Muscle layer of duodenum (tissue), 2 donors: ENCODE data around the gene SLC1A4.
A peak's percentile ranks its signal among the peaks of the same experiment; 100 is the strongest.

ENCODE experiments used
- H3K27ac ChIP-seq: one replicate; pipeline ENCODE4 v1.7.0; 2013; ENCODE audit warnings: mild to moderate bottlenecking, low read length
- H3K27me3 ChIP-seq: one replicate; pipeline ENCODE4 v1.7.0; 2013; ENCODE audit warnings: low read depth, mild to moderate bottlenecking, control low read depth, low read length
- H3K36me3 ChIP-seq, 2 donors: one replicate each; pipeline ENCODE4 v1.7.0; 2013; ENCODE audit warnings: low read length in 2 of 2, control low read depth in 1 of 2, mild to moderate bottlenecking in 1 of 2; ENCODE audit not compliant: insufficient read depth in 2 of 2, control insufficient read depth in 1 of 2
- H3K4me1 ChIP-seq, 2 donors: one replicate each; pipeline ENCODE4 v1.7.0; 2013; ENCODE audit warnings: low read length in 2 of 2, mild to moderate bottlenecking in 2 of 2, control low read depth in 1 of 2, moderate library complexity in 1 of 2; ENCODE audit not compliant: insufficient read depth in 2 of 2, control insufficient read depth in 1 of 2
- H3K4me3 ChIP-seq, 2 donors: one replicate each; pipeline ENCODE4 v1.7.0; 2013; ENCODE audit warnings: low read length in 2 of 2, low read depth in 1 of 2, mild to moderate bottlenecking in 1 of 2
- H3K9me3 ChIP-seq, 2 donors: one replicate each; pipeline ENCODE4 v1.7.0; 2013; ENCODE audit warnings: low read length in 2 of 2, control low read depth in 1 of 2, mild to moderate bottlenecking in 1 of 2; ENCODE audit not compliant: control insufficient read depth in 1 of 2
- donor health status: healthy.

SLC1A4 gene

DNA sequence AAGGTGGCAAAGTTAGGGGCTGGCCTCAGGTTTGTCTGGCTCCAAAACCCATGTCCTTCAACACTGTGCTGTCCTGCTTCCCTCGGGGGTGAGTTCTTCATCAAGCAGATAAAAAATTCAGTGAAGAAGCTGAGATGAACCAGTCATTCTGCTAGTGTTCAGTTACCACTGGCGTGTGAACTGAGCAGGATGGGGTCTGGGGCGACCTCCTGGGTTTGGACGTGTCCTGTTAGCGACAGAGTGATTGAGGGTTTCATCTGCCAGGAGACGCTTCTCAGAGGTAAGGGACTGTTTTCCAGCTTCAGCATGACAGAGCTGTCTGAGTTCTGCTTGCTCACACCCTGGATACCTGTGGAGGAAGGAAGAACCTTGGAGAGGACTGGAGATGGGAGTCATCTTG is 81.7 kb downstream of the SLC1A4 start:
- Histone ChIP-seq H3K4me3 (no peak overlapping the region), H3K27me3 (no peaks in the 10 kb centered on the region), H3K4me1 (peaks cover 21 to 42% of the 10 kb centered on the region in 2 donors), H3K36me3 (peaks cover 34 to 40% of the 10 kb centered on the region in 2 donors), H3K9me3 (no peaks in the 10 kb centered on the region), H3K27ac (peak overlapping the region; percentile 85)

DNA sequence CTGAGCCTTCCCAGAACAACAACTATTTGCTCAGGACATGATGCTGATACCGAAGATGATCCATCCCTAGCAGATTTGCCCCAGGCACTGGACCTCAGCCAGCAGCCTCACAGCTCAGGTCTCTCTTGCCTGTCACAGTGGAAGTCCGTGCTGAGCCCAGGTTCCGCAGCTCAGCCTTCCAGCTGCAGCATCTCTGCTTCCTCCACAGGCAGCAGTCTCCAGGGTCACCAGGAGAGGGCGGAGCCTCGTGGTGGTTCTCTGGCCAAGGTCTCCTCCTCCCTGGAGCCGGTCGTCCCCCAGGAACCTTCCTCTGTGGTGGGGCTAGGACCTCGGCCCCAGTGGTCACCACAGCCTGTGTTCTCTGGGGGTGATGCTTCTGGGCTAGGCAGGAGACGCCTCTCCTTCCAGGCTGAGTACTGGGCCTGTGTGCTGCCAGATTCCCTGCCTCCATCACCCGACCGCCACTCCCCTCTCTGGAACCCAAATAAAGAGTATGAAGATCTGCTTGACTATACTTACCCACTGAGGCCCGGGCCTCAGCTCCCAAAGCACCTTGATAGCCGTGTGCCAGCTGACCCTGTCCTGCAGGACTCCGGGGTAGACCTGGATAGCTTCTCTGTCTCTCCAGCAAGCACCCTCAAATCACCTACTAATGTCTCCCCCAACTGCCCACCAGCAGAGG is 82.4 kb downstream of the SLC1A4 start:
- Histone ChIP-seq H3K4me1 (peaks cover 24 to 47% of the 10 kb centered on the region in 2 donors), H3K27ac (peak overlapping the region; percentile 85), H3K36me3 (peaks cover 34 to 40% of the 10 kb centered on the region in 2 donors), H3K27me3 (no peaks in the 10 kb centered on the region), H3K4me3 (no peak overlapping the region), H3K9me3 (no peaks in the 10 kb centered on the region)

DNA sequence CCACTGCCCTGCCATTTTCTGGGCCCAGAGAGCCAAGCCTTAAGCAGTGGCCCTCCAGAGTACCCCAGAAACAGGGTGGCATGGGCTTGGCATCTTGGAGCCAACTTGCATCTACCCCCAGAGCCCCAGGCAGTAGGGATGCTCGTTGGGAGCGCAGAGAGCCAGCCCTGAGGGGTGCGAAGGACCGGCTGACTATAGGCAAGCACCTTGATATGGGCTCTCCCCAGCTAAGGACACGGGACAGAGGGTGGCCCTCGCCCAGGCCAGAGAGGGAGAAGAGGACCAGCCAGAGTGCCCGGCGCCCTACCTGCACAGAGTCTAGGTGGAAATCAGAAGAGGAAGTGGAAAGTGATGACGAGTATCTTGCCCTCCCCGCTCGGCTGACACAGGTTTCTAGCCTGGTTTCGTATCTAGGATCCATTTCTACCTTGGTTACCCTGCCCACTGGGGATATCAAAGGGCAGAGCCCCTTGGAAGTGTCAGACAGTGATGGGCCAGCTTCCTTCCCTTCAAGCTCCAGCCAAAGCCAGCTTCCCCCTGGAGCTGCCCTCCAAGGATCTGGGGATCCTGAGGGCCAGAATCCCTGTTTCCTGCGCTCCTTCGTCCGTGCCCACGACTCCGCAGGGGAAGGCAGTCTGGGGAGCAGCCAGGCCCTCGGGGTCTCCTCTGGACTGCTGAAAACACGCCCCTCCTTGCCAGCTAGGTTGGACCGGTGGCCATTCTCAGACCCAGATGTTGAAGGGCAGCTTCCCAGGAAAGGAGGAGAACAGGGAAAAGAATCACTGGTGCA is 83.2 kb downstream of the SLC1A4 start:
- no peaks in the 10 kb centered on the region for H3K9me3 ChIP-seq
- H3K27ac ChIP-seq: no peak overlapping the region
- H3K4me1 ChIP-seq: peaks cover 24 to 48% of the 10 kb centered on the region in 2 donors

More for the DNA sequence above, 83.2 kb downstream of the SLC1A4 start:
- H3K27me3 ChIP-seq: no peaks in the 10 kb centered on the region
- no peak overlapping the region for H3K4me3 ChIP-seq
- H3K36me3 ChIP-seq: peaks cover 36 to 40% of the 10 kb centered on the region in 2 donors
